ENCODE measurements around the gene NPTXR.

NPTXR gene

GRCh38 chr22:38843657-38844314 is at the start of gene NPTXR:
Gene NPTXR, minus strand, starts transcription at chr22:38844028.
- H3K9ac ChIP-seq (ENCODE audit: low read length) = no peak within 1 kb of the TSS
- H3K9me2 ChIP-seq (ENCODE audit: low read depth, low read length) = no peaks in the 10 kb centered on the region
- H2AFZ ChIP-seq (ENCODE audit: low read length) = no peak within 1 kb of the TSS
- TF ChIP-seq EZH2 (IDR thresholded peaks at IDR 0.05; ENCODE audit: borderline replicate concordance, low read length) = no peak
- TF ChIP-seq, protein P1, sequence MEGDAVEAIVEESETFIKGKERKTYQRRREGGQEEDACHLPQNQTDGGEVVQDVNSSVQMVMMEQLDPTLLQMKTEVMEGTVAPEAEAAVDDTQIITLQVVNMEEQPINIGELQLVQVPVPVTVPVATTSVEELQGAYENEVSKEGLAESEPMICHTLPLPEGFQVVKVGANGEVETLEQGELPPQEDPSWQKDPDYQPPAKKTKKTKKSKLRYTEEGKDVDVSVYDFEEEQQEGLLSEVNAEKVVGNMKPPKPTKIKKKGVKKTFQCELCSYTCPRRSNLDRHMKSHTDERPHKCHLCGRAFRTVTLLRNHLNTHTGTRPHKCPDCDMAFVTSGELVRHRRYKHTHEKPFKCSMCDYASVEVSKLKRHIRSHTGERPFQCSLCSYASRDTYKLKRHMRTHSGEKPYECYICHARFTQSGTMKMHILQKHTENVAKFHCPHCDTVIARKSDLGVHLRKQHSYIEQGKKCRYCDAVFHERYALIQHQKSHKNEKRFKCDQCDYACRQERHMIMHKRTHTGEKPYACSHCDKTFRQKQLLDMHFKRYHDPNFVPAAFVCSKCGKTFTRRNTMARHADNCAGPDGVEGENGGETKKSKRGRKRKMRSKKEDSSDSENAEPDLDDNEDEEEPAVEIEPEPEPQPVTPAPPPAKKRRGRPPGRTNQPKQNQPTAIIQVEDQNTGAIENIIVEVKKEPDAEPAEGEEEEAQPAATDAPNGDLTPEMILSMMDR (IDR thresholded peaks at IDR 0.05; ENCODE audit: low read length) = no peak
- H3K36me3 ChIP-seq (ENCODE audit: insufficient read depth, low read length) = no peaks in the 10 kb centered on the region
- H3K27ac ChIP-seq (ENCODE audit: low read depth, low read length, poor library complexity, severe bottlenecking) = no peak within 1 kb of the TSS
- no peaks in the 10 kb centered on the region for H4K20me1 ChIP-seq (ENCODE audit: insufficient read depth, low read length)
- no peak within 1 kb of the TSS for H3K4me3 ChIP-seq (ENCODE audit: low read depth, low read length, poor library complexity, severe bottlenecking)
- H3K79me2 ChIP-seq (ENCODE audit: insufficient read depth, low read length) = no peaks in the 10 kb centered on the region
- no peaks in the 10 kb centered on the region for H3K4me1 ChIP-seq (ENCODE audit: insufficient read depth, low read length, severe bottlenecking)
- no peak within 1 kb of the TSS for H3K4me2 ChIP-seq (ENCODE audit: low read length)
- no peaks in the 10 kb centered on the region for H3K27me3 ChIP-seq (ENCODE audit: insufficient read depth, low read length)
- no peaks in the 10 kb centered on the region for H3K9me3 ChIP-seq (ENCODE audit: low read length)
- H3F3A ChIP-seq (ENCODE audit: insufficient read depth, low read length) = no peaks in the 10 kb centered on the region

DNA sequence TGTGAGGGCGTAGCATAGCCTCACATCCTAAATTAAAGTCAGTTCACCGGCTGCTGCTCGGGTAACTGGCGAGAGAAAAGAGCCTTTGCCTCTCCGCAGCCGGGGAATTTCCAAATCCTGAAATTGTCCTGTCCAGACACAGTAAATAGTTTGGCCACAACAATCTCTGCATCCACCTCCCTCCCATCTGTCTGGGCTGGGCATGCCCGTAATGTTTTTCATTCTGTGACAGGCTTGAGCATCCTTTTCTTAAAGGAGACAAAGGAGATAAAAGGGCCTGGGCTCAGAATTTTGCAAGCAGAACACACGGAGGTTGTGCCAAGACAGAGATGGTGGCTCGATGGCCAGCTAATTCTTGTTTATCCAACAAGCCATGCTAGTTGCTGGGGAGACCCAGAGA is 47.4 kb upstream of the NPTXR start:
- Histone ChIP-seq H2AFZ (ENCODE audit: low read length) (no peak overlapping the region), H3K9ac (ENCODE audit: low read length) (no peak overlapping the region), H3K27me3 (ENCODE audit: insufficient read depth, low read length) (peaks cover 13% of the 10 kb centered on the region; the same call in 1 of the 2 replicates), H3K36me3 (ENCODE audit: insufficient read depth, low read length) (no peaks in the 10 kb centered on the region), H3K79me2 (ENCODE audit: insufficient read depth, low read length) (no peaks in the 10 kb centered on the region), H3K4me3 (ENCODE audit: low read depth, low read length, poor library complexity, severe bottlenecking) (no peak overlapping the region), H3K4me1 (ENCODE audit: insufficient read depth, low read length, severe bottlenecking) (no peaks in the 10 kb centered on the region), H3F3A (ENCODE audit: insufficient read depth, low read length) (no peaks in the 10 kb centered on the region), H3K9me2 (ENCODE audit: low read depth, low read length) (no peaks in the 10 kb centered on the region), H3K4me2 (ENCODE audit: low read length) (no peak overlapping the region), H3K27ac (ENCODE audit: low read depth, low read length, poor library complexity, severe bottlenecking) (no peak overlapping the region), H4K20me1 (ENCODE audit: insufficient read depth, low read length) (no peaks in the 10 kb centered on the region), H3K9me3 (ENCODE audit: low read length) (peaks cover 6% of the 10 kb centered on the region; the same call in 1 of the 2 replicates)
- no peak for TF ChIP-seq EZH2 (IDR thresholded peaks at IDR 0.05; ENCODE audit: borderline replicate concordance, low read length)
- TF ChIP-seq, protein P1 (IDR thresholded peaks at IDR 0.05; ENCODE audit: low read length) = no peak

DNA sequence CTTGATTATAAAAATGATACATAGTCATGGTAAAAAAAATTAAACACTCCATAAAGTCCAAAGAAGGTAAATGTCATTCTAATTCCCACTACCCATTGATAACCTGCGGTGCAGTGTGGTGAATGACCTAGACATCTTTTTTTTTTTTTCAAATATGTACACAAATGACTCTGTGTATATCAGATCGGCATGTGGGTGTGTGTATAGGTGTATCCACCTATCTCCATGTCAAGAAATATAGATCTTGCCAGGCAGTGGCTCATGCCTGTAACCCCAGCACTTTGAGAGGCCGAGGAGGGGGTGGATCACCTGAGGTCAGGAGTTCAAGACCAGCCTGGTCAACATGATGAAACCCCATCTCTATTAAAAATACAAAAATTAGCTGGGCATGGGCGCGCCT is 46.5 kb upstream of the NPTXR start:
- TF ChIP-seq, protein P1 (IDR thresholded peaks at IDR 0.05; ENCODE audit: low read length) = no peak
- no peak for TF ChIP-seq EZH2 (IDR thresholded peaks at IDR 0.05; ENCODE audit: borderline replicate concordance, low read length)
- H4K20me1 ChIP-seq (ENCODE audit: insufficient read depth, low read length) = no peaks in the 10 kb centered on the region
- H3K79me2 ChIP-seq (ENCODE audit: insufficient read depth, low read length) = no peaks in the 10 kb centered on the region
- H3K27ac ChIP-seq (ENCODE audit: low read depth, low read length, poor library complexity, severe bottlenecking) = no peak overlapping the region
- H3K9ac ChIP-seq (ENCODE audit: low read length) = no peak overlapping the region
- no peaks in the 10 kb centered on the region for H3K9me2 ChIP-seq (ENCODE audit: low read depth, low read length)
- no peaks in the 10 kb centered on the region for H3F3A ChIP-seq (ENCODE audit: insufficient read depth, low read length)
- H3K4me3 ChIP-seq (ENCODE audit: low read depth, low read length, poor library complexity, severe bottlenecking) = no peak overlapping the region
- H2AFZ ChIP-seq (ENCODE audit: low read length) = no peak overlapping the region
- H3K4me2 ChIP-seq (ENCODE audit: low read length) = no peak overlapping the region
- peaks cover 6% of the 10 kb centered on the region; the same call in 1 of the 2 replicates for H3K9me3 ChIP-seq (ENCODE audit: low read length)
- no peaks in the 10 kb centered on the region for H3K4me1 ChIP-seq (ENCODE audit: insufficient read depth, low read length, severe bottlenecking)
- H3K36me3 ChIP-seq (ENCODE audit: insufficient read depth, low read length) = no peaks in the 10 kb centered on the region
- peaks cover 13% of the 10 kb centered on the region; the same call in 1 of the 2 replicates for H3K27me3 ChIP-seq (ENCODE audit: insufficient read depth, low read length)
